ENCODE measurements around the gene BRD9. TPM values are rescaled to one million over a fixed set of nuclear protein-coding genes. Genes with fewer than 3 reads are reported as not detected.

Gene BRD9
- total and polyA plus RNA-seq, 3 donors (not counting 1 experiment from before 2014, with no cell fraction given) = 14.5 to 45.8 (median 25.5) TPM

Other genes starting within 250 kb of the BRD9 start
- under 1 TPM; 0.50 to 0.94 TPM for gene TPPP, start 199.4 kb downstream of the BRD9 start, total RNA-seq
- gene TPPP, start 199.4 kb downstream of the BRD9 start, polyA plus RNA-seq = 0.46 TPM
- gene ZDHHC11B, start 108.1 kb downstream of the BRD9 start, total RNA-seq = under 1 TPM in 1 of 2 donors, not detected in 1; 0.12 TPM
- 0.10 TPM for gene ZDHHC11B, start 108.1 kb downstream of the BRD9 start, polyA plus RNA-seq
- gene ZDHHC11, start 41.8 kb downstream of the BRD9 start, total RNA-seq = 10 to 100 TPM in 1 of 2 donors, 1 to 10 TPM in 1; 6.0 to 10.6 TPM
- 0.63 TPM for gene ZDHHC11, start 41.8 kb downstream of the BRD9 start, polyA plus RNA-seq
- 10 to 100 TPM in 1 of 2 donors, 1 to 10 TPM in 1; 5.7 to 27.9 TPM for gene TRIP13, start 83 bp upstream of the BRD9 start, total RNA-seq
- 35.4 TPM for gene TRIP13, start 83 bp upstream of the BRD9 start, polyA plus RNA-seq
- under 1 TPM in 1 of 2 donors, not detected in 1; 0.14 TPM for gene NKD2, start 116.0 kb upstream of the BRD9 start, total RNA-seq
- 0.02 TPM for gene NKD2, start 116.0 kb upstream of the BRD9 start, polyA plus RNA-seq
- 10 to 100 TPM; 10.5 to 21.2 TPM for gene SLC12A7, start 219.3 kb upstream of the BRD9 start, total RNA-seq
- gene SLC12A7, start 219.3 kb upstream of the BRD9 start, polyA plus RNA-seq = 6.3 TPM

All from mammary epithelial cell (primary cell).